C4-2B (cell line): Measurements from ENCODE around the gene FAM234B.

ENCODE experiments used
- CTCF ChIP-seq: fragments of 450-650 bp; conservative IDR thresholded peaks from 2 replicates; pipeline ENCODE4 v1.5.1; 2017; ENCODE audit warnings: mild to moderate bottlenecking
- ZFX ChIP-seq: fragments of 450-650 bp; IDR thresholded peaks from 2 replicates; pipeline ENCODE4 v1.6.1; 2017

- TF ChIP-seq CTCF (no peak), ZFX (no peak)
Observed at GRCh38 chr12:13116259-13116658, 72.1 kb downstream of the FAM234B start.
